Body of pancreas (tissue), 4 donors: ENCODE data around the gene MT1G.

Experiments
- CTCF ChIP-seq, 7 experiments: fragments of 450-650 bp in 4 of 7; fragments of 200-600 bp in 3 of 7; sonication (generic) in 3 of 7; IDR thresholded peaks; one replicate each; pipeline ENCODE4 v1.5.1; 2016 to 2019; ENCODE audit warnings: antibody characterized with exemption in 7 of 7
- POLR2A ChIP-seq, 3 donors: fragments of 450-650 bp; IDR thresholded peaks; one replicate each; pipeline ENCODE4 v1.6.1; 2016; ENCODE audit warnings: antibody characterized with exemption in 3 of 3, mild to moderate bottlenecking in 2 of 3

GRCh38 chr16:56647641-56648431 lies 20.0 kb downstream of the MT1G start:
- TF ChIP-seq CTCF (IDR thresholded peaks at IDR 0.05) (no peak), POLR2A (IDR thresholded peaks at IDR 0.05) (no peak)
